HG03097 (cell line): ENCODE measurements around the gene NCBP1.
A peak's percentile ranks its signal among the peaks of the same experiment; 100 is the strongest.
"Not testable (repeated sequence)": the region's sequence is repeated elsewhere in the genome, so short reads cannot be mapped to it uniquely, and the experiment has no call there.

Experiments
- ATAC-seq: cut with Tn5 transposase; IDR thresholded peaks from one replicate; pipeline ENCODE4 v1.9.1; 2021; ENCODE audit not compliant: unreplicated experiment, low FRiP score

The NCBP1 gene

GRCh38 chr9:97670586-97670985 lies 37.0 kb downstream of the NCBP1 start:
- no peak for ATAC-seq

- no peak for ATAC-seq
Observed at GRCh38 chr9:97672403-97672802, 38.8 kb downstream of the NCBP1 start.

DNA sequence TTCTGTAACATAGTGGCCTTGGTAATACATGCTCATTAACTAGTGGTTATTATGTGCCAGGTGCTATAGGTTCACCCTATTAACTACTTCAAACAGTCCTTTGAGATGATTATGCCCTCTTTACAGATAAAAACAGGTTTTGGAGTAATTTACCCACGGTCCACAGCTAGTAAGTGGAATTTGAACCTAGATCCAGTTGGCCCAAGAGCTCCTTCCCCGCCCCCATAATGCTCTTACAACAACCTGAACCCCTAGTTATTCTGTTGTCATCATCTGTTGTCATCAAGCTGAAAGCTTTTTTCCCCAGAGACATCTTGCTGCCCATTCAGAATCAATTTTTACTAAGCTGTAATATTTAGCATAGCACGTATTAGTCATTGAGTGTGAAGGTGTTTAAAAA lies 40.3 kb downstream of the NCBP1 start:
- ATAC-seq = no peak

GRCh38 chr9:97675655-97676054 lies 42.0 kb downstream of the NCBP1 start:
- no peak for ATAC-seq

- no peak for ATAC-seq
Observed at GRCh38 chr9:97682242-97682641, 48.6 kb downstream of the NCBP1 start.

- no peak for ATAC-seq
Observed at GRCh38 chr9:97688654-97689053, 55.0 kb downstream of the NCBP1 start.

- ATAC-seq = no peak
Observed at GRCh38 chr9:97689401-97690180, 56.0 kb downstream of the NCBP1 start.

- ATAC-seq = no peak
Observed at GRCh38 chr9:97694769-97695168, 61.1 kb downstream of the NCBP1 start.

GRCh38 chr9:97695390-97695789 lies 61.8 kb downstream of the NCBP1 start:
- ATAC-seq = no peak

GRCh38 chr9:97695995-97696802 lies 62.6 kb downstream of the NCBP1 start:
- no peak for ATAC-seq

DNA sequence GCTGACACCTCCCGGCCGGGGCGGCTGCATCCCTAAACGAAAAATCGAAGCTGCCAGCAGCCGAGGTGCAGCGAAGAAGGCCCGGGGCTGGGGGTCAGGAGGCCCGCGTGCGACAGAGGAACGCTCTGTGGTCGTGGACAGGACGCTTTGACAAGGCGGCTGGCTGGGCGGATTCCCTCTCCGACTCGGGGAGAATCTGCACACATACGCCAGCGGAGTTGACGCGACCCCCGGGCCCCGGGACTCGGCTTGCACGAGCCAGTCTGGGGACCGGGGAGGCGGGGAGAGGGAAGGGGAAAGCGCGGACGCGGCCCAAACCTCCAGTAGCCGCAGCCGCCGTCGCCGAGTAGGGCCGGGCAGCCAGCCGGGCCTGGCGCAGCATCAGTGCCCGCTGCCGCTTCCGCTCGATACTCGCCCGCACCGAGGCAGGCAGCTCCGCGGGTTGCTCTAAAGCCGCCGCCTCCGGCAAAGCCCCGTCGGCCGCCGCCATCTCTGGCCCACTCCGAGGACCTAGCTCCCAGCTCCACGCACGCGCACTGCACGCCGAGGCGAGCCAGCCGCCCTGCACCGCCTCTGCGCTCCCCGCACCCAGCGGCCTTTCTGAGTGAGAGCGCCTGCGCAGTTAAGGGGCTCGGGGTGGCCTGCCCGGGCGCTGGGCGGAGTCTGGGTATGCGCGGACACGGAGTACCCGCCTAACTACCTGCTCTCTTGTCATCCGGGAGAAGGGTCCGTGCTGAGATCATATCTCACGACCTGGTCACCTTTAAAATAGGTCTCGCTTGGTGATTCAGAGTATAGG lies 63.4 kb downstream of the NCBP1 start, which contains the start of gene XPA:
Gene XPA (minus strand): TSS at position 538 of the 799 bp plus-strand sequence. CDS start 48 bp downstream, at position 490.
- ATAC-seq = peak; percentile 94

- no peak for ATAC-seq
Observed at GRCh38 chr9:97697837-97698236, 64.2 kb downstream of the NCBP1 start.

DNA sequence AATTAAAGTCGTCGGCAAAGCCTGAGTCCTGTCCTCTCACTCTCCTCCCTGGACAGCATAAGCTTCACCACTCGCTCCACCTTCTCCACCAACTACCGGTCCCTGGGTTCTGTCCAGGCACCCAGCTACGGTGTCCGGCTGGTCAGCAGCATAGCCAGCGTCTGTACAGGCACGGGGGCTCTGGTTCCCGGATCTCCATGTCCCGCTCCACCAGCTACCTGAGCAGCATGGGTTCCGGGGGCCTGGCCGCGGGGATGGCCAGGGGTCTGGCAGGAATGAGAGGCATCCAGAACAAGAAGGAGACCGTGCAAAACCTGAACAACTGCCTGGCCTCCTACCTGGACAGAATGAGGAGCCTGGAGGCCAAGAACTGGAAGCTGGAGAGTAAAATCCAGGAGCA lies 65.2 kb downstream of the NCBP1 start:
- ATAC-seq = no peak

GRCh38 chr9:97699281-97699680 lies 65.7 kb downstream of the NCBP1 start:
- ATAC-seq = not testable (repeated sequence)

- not testable (repeated sequence) for ATAC-seq
Observed at GRCh38 chr9:97699824-97700223, 66.2 kb downstream of the NCBP1 start.

DNA sequence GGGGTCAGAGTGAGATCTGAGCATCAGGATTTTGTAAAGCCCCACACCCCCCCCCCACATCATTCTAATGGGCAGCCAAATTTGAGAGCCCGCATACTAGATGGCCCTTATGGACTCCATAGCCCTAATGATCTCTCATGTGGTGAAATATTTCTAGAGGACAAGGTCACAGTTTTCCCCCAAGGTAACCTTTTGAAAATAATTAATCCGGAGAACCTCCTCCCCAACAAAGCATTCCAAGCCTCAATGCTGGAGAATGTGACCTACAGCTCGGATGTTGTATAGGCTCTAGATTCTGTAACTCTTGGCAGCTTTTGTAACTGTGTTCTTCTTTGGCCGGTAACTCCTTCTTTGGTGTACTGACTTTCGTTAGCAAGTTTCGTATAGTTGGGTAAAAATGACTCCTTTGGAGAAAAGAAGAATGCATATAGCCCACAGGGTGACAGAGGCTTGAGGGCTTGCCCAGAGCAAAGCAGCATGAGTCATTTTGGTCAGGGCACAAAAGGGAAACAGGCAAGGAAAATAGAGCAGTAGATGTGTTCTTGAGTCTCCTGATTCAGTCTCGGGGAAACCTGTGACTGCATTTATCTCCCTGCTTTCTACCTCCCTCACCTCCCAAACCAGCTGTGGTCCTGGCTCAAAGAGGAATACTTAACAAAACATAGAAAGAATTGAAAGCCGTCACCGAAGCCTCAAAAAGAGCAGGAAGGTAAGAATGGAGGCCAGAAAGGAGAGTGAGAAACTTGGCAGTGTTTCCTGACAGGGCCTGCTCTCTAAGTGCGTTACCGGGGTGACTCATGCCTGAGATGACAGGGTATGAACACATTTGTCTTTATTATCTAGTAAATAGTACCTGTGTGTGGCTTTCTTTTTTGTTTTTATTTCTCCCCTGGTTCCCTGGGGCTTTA lies 70.1 kb downstream of the NCBP1 start:
- ATAC-seq = no peak

GRCh38 chr9:97704345-97704677 lies 70.7 kb downstream of the NCBP1 start:
- ATAC-seq = no peak

- ATAC-seq = no peak
Observed at GRCh38 chr9:97704851-97705250, 71.2 kb downstream of the NCBP1 start.

- no peak for ATAC-seq
Observed at GRCh38 chr9:97705354-97705950, 71.8 kb downstream of the NCBP1 start.

- no peak for ATAC-seq
Observed at GRCh38 chr9:97706246-97706645, 72.6 kb downstream of the NCBP1 start.
